Liver (tissue), 9 donors: ENCODE results near the gene SLC17A2. TPM values are rescaled to one million over a fixed set of nuclear protein-coding genes. Genes with fewer than 3 reads are reported as not detected.

Experiments
- DNase-seq: peaks from one replicate; pipeline ENCODE4 v3.0.0-alpha.2; 2017; ENCODE audit warnings: low spot score
- H3K27ac ChIP-seq, 2 donors: one replicate each; pipeline ENCODE4 v1.7.0; 2013; ENCODE audit warnings: inconsistent platforms in 2 of 2, low read length in 2 of 2, control low read depth in 1 of 2, low read depth in 1 of 2, mild to moderate bottlenecking in 1 of 2
- H3K27me3 ChIP-seq, 4 donors: one replicate each; pipeline versions ENCODE4 v1.6.1 to v1.7.0; 2013; ENCODE audit warnings: low read length in 3 of 4, inconsistent platforms in 1 of 4, mild to moderate bottlenecking in 1 of 4, moderate library complexity in 1 of 4; ENCODE audit not compliant: control insufficient read depth in 4 of 4, insufficient read depth in 4 of 4
- H3K36me3 ChIP-seq, 4 donors: one replicate each; pipeline versions ENCODE4 v1.6.1 to v1.7.0; 2013; ENCODE audit warnings: low read length in 3 of 4, mild to moderate bottlenecking in 3 of 4, low read depth in 1 of 4, moderate library complexity in 1 of 4; ENCODE audit not compliant: control insufficient read depth in 4 of 4, insufficient read depth in 3 of 4
- H3K4me1 ChIP-seq, 4 donors: one replicate each; pipeline versions ENCODE4 v1.6.1 to v1.7.0; 2013; ENCODE audit warnings: low read length in 3 of 4, mild to moderate bottlenecking in 3 of 4, moderate library complexity in 1 of 4; ENCODE audit not compliant: control insufficient read depth in 4 of 4, insufficient read depth in 4 of 4
- H3K4me3 ChIP-seq, 3 donors: one replicate each; pipeline versions ENCODE4 v1.6.1 to v1.7.0; 2013; ENCODE audit warnings: low read length in 3 of 3, control low read depth in 1 of 3, low read depth in 1 of 3, mild to moderate bottlenecking in 1 of 3
- H3K9ac ChIP-seq, 2 donors: one replicate each; pipeline ENCODE4 v1.7.0; 2013; ENCODE audit warnings: low read length in 2 of 2, mild to moderate bottlenecking in 2 of 2, moderate library complexity in 2 of 2, control low read depth in 1 of 2, low read depth in 1 of 2
- H3K9me3 ChIP-seq, 4 donors: one replicate each; pipeline versions ENCODE4 v1.6.1 to v1.7.0; 2013; ENCODE audit warnings: low read length in 3 of 4; ENCODE audit not compliant: control insufficient read depth in 4 of 4
- EGR1 ChIP-seq, 2 donors: IDR thresholded peaks; 2 replicates each; pipeline ENCODE4 v1.6.1; 2016 to 2018; ENCODE audit warnings: antibody characterized with exemption in 2 of 2, low read depth in 2 of 2
- FOXA1 ChIP-seq: IDR thresholded peaks from 2 replicates; pipeline ENCODE4 v1.6.1; 2016; ENCODE audit warnings: antibody characterized with exemption
- FOXA2 ChIP-seq: IDR thresholded peaks from 2 replicates; pipeline ENCODE4 v1.6.1; 2016; ENCODE audit warnings: antibody characterized with exemption
- GABPA ChIP-seq, 2 donors: IDR thresholded peaks in 1 of 2; conservative IDR thresholded peaks in 1 of 2; 2 replicates each; pipeline ENCODE4 v1.6.1; 2016; ENCODE audit warnings: antibody characterized with exemption in 2 of 2, mild to moderate bottlenecking in 1 of 2, moderate library complexity in 1 of 2
- HNF4A ChIP-seq, 2 donors: conservative IDR thresholded peaks; 2 replicates each; pipeline ENCODE4 v1.6.1; 2016; ENCODE audit warnings: antibody characterized with exemption in 2 of 2, mild to moderate bottlenecking in 2 of 2
- HNF4G ChIP-seq: IDR thresholded peaks from 2 replicates; pipeline ENCODE4 v1.6.1; 2016; ENCODE audit warnings: antibody characterized with exemption
- JUND ChIP-seq, 2 donors: IDR thresholded peaks; 2 replicates each; pipeline ENCODE4 v1.6.1; 2016; ENCODE audit warnings: antibody characterized with exemption in 2 of 2
- NR2F2 ChIP-seq: IDR thresholded peaks from 2 replicates; pipeline ENCODE4 v1.6.1; 2016; ENCODE audit warnings: antibody characterized with exemption
- RAD21 ChIP-seq, 2 donors: IDR thresholded peaks; 2 replicates each; pipeline ENCODE4 v1.6.1; 2016; ENCODE audit warnings: antibody characterized with exemption in 2 of 2, mild to moderate bottlenecking in 2 of 2
- RXRA ChIP-seq, 2 donors: IDR thresholded peaks; 2 replicates each; pipeline ENCODE4 v1.6.1; 2017 to 2018; ENCODE audit warnings: antibody characterized with exemption in 2 of 2, mild to moderate bottlenecking in 1 of 2
- SP1 ChIP-seq: IDR thresholded peaks from 2 replicates; pipeline ENCODE4 v1.6.1; 2018; ENCODE audit warnings: antibody characterized with exemption, mild to moderate bottlenecking
- TAF1 ChIP-seq: conservative IDR thresholded peaks from 2 replicates; pipeline ENCODE4 v1.6.1; 2016; ENCODE audit warnings: antibody characterized with exemption, mild to moderate bottlenecking
- YY1 ChIP-seq: IDR thresholded peaks from 2 replicates; pipeline ENCODE4 v1.6.1; 2016; ENCODE audit warnings: antibody characterized with exemption, mild to moderate bottlenecking
- WGBS: extraction: QIAGEN DNeasy Blood & Tissue Kit; methylation state at CpG from one replicate; pipeline ENCODE4 v1.1.7; 2013; 5-methylcytosine and 5-hydroxymethylcytosine counted together
- polyA plus RNA-seq, 2 donors: library from polyadenylated mRNA; stranded (reverse) in 1 of 2; unstranded in 1 of 2; fragments of 200-250 nt in 1 of 2; fragments of >200 nt in 1 of 2; fragmentation: Nextera tagmentation in 1 of 2; extraction: Ambion mirVana in 1 of 2; gene quantifications; one replicate each; pipeline versions ENCODE4 v1.2.1 to v1.2.3, GENCODE V29; 2013 to 2015
- total RNA-seq, 2 donors: library from RNA; depleted of rRNA; stranded (reverse); fragments of >200 nt; gene quantifications; one replicate each; pipeline ENCODE4 v1.2.3, GENCODE V29; 2014
- TF ChIP-seq, protein P1 (sequence below): IDR thresholded peaks from 2 replicates; pipeline ENCODE4 v1.6.1; 2016; ENCODE audit warnings: antibody characterized with exemption, mild to moderate bottlenecking
- TF ChIP-seq, protein P2 (sequence below): fragments of 150-350 bp; IDR thresholded peaks from 2 replicates; pipeline ENCODE4 v1.5.1; 2017; ENCODE audit warnings: improper control_type of control experiment, low read depth, low read length; ENCODE audit not compliant: missing input control
- TF ChIP-seq, protein P3 (sequence below): IDR thresholded peaks from 2 replicates; pipeline ENCODE4 v1.6.1; 2016; ENCODE audit warnings: antibody characterized with exemption
- TF ChIP-seq, protein P4 (sequence below): IDR thresholded peaks from 2 replicates; pipeline ENCODE4 v1.6.1; 2016; ENCODE audit warnings: antibody characterized with exemption
- TF ChIP-seq, protein P5 (sequence below): IDR thresholded peaks from 2 replicates; pipeline ENCODE4 v1.6.1; 2016; ENCODE audit warnings: antibody characterized with exemption
- donor health status: healthy.
- donor health status: healthy.
- donor health status: healthy.
- donor health status: healthy.
- donor health status: healthy.

SLC17A2 gene
- total and polyA plus RNA-seq, 4 donors = 26.2 to 88.1 (median 37.8) TPM

DNA sequence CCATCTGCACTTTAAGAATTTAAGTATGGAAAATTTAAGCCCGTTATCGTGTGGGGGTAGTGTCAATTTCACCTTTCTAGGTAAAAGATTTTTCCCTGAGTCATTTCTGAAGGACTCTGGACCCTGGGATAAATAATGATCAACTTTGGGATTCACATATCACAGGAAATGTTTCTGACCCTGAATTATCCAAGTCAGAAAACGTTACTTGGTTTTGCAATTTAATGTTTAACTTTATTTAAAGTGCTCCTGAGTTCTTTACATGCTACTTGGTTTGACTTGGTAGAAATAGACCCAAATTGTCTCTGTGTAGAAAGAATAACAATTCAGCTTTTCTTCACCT, 55.0 kb downstream of the SLC17A2 start:
- TF ChIP-seq TAF1 (no peak), FOXA1 (no peak), GABPA (IDR thresholded peaks at IDR 0.05 in 1 of 2, conservative IDR thresholded peaks at IDR 0.05 in 1 of 2) (peak in 1 of 2 donors; percentile 14), HNF4A (conservative IDR thresholded peaks at IDR 0.05) (peak; percentile 97), RXRA (IDR thresholded peaks at IDR 0.05) (peak; percentile 78 to 81), YY1 (peak; percentile 60), SP1 (peak; percentile 87), RAD21 (IDR thresholded peaks at IDR 0.05) (peak; percentile 23 to 41), NR2F2 (peak; percentile 29), JUND (IDR thresholded peaks at IDR 0.05) (peak; percentile 81 to 90), FOXA2 (peak; percentile 7), EGR1 (IDR thresholded peaks at IDR 0.05; ENCODE audit: low read depth in 2 of 2) (peak; percentile 17 to 80), HNF4G (peak; percentile 89)
- TF ChIP-seq, protein P1, sequence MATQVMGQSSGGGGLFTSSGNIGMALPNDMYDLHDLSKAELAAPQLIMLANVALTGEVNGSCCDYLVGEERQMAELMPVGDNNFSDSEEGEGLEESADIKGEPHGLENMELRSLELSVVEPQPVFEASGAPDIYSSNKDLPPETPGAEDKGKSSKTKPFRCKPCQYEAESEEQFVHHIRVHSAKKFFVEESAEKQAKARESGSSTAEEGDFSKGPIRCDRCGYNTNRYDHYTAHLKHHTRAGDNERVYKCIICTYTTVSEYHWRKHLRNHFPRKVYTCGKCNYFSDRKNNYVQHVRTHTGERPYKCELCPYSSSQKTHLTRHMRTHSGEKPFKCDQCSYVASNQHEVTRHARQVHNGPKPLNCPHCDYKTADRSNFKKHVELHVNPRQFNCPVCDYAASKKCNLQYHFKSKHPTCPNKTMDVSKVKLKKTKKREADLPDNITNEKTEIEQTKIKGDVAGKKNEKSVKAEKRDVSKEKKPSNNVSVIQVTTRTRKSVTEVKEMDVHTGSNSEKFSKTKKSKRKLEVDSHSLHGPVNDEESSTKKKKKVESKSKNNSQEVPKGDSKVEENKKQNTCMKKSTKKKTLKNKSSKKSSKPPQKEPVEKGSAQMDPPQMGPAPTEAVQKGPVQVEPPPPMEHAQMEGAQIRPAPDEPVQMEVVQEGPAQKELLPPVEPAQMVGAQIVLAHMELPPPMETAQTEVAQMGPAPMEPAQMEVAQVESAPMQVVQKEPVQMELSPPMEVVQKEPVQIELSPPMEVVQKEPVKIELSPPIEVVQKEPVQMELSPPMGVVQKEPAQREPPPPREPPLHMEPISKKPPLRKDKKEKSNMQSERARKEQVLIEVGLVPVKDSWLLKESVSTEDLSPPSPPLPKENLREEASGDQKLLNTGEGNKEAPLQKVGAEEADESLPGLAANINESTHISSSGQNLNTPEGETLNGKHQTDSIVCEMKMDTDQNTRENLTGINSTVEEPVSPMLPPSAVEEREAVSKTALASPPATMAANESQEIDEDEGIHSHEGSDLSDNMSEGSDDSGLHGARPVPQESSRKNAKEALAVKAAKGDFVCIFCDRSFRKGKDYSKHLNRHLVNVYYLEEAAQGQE = peak; percentile 22
- TF ChIP-seq, protein P2, sequence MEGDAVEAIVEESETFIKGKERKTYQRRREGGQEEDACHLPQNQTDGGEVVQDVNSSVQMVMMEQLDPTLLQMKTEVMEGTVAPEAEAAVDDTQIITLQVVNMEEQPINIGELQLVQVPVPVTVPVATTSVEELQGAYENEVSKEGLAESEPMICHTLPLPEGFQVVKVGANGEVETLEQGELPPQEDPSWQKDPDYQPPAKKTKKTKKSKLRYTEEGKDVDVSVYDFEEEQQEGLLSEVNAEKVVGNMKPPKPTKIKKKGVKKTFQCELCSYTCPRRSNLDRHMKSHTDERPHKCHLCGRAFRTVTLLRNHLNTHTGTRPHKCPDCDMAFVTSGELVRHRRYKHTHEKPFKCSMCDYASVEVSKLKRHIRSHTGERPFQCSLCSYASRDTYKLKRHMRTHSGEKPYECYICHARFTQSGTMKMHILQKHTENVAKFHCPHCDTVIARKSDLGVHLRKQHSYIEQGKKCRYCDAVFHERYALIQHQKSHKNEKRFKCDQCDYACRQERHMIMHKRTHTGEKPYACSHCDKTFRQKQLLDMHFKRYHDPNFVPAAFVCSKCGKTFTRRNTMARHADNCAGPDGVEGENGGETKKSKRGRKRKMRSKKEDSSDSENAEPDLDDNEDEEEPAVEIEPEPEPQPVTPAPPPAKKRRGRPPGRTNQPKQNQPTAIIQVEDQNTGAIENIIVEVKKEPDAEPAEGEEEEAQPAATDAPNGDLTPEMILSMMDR = no peak
- TF ChIP-seq, protein P3, sequence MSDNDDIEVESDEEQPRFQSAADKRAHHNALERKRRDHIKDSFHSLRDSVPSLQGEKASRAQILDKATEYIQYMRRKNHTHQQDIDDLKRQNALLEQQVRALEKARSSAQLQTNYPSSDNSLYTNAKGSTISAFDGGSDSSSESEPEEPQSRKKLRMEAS = peak; percentile 46
- TF ChIP-seq, protein P4, sequence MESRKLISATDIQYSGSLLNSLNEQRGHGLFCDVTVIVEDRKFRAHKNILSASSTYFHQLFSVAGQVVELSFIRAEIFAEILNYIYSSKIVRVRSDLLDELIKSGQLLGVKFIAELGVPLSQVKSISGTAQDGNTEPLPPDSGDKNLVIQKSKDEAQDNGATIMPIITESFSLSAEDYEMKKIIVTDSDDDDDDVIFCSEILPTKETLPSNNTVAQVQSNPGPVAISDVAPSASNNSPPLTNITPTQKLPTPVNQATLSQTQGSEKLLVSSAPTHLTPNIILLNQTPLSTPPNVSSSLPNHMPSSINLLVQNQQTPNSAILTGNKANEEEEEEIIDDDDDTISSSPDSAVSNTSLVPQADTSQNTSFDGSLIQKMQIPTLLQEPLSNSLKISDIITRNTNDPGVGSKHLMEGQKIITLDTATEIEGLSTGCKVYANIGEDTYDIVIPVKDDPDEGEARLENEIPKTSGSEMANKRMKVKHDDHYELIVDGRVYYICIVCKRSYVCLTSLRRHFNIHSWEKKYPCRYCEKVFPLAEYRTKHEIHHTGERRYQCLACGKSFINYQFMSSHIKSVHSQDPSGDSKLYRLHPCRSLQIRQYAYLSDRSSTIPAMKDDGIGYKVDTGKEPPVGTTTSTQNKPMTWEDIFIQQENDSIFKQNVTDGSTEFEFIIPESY = peak; percentile 38
- TF ChIP-seq, protein P5, sequence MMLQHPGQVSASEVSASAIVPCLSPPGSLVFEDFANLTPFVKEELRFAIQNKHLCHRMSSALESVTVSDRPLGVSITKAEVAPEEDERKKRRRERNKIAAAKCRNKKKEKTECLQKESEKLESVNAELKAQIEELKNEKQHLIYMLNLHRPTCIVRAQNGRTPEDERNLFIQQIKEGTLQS = peak; percentile 79
- Histone ChIP-seq H3K9ac (no peak overlapping the region), H3K4me1 (peaks cover 4 to 52% (median 31%) of the 10 kb centered on the region in 4 donors), H3K27ac (peak overlapping the region in 1 of 2 donors; percentile 48), H3K9me3 (no peaks in the 10 kb centered on the region), H3K4me3 (no peak overlapping the region), H3K36me3 (no peaks in the 10 kb centered on the region), H3K27me3 (no peaks in the 10 kb centered on the region)
- DNase-seq = no peak
- WGBS = 35% methylated on average over 3 of the region's 3 CpGs
